ENCODE measurements around the gene RGPD8.
"Not testable (repeated sequence)": the region's sequence is repeated elsewhere in the genome, so short reads cannot be mapped to it uniquely, and the experiment has no call there.

- not testable (repeated sequence) for TF ChIP-seq ZNF432 (CRISPR knock-in tag; IDR thresholded peaks at IDR 0.05; ENCODE audit: borderline replicate concordance); CTCF (CRISPR knock-in tag; IDR thresholded peaks at IDR 0.05); LBX2 (CRISPR knock-in tag; IDR thresholded peaks at IDR 0.05; ENCODE audit: borderline replicate concordance); ZNF614 (CRISPR knock-in tag; IDR thresholded peaks at IDR 0.05; ENCODE audit: borderline replicate concordance)
These were observed 4.0 kb upstream of the RGPD8 start for GRCh38 chr2:112437405-112437831.

Measured in HepG2 (cell line).